CD4-positive, alpha-beta memory T cell (primary cell): Measurements from ENCODE around the gene TMEM59L. TPM values are rescaled to one million over a fixed set of nuclear protein-coding genes. Genes with fewer than 3 reads are reported as not detected.

ENCODE experiments used
- CTCF ChIA-PET: fragments of 350-600 bp; sonication (Branson Sonifier 250); formaldehyde crosslinking; loops from one replicate; lab custom pipeline; 2021; ENCODE audit warnings: inconsistent platforms; ENCODE audit not compliant: partially characterized antibody; lab: Charles Lee
- POLR2A ChIA-PET: fragments of 350-600 bp; sonication (Branson Sonifier 250); formaldehyde crosslinking; loops from one replicate; lab custom pipeline; 2021; ENCODE audit not compliant: partially characterized antibody; lab: Charles Lee
- DNase-seq, 5 donors: peaks; one replicate each; pipeline versions ENCODE4 v3.0.0 to v3.0.0-alpha.2; 2020 to 2022; ENCODE audit warnings: mixed read lengths in 1 of 5
- H3K27ac ChIP-seq: one replicate; pipeline ENCODE4 v1.7.0; 2013; ENCODE audit warnings: low read depth, low read length
- H3K27me3 ChIP-seq: 2 replicates; pipeline ENCODE4 v1.7.0; 2013; ENCODE audit warnings: mild to moderate bottlenecking, low read length, moderate library complexity; ENCODE audit not compliant: insufficient read depth
- H3K36me3 ChIP-seq: 2 replicates; pipeline ENCODE4 v1.7.0; 2013; ENCODE audit warnings: mild to moderate bottlenecking, low read length, moderate library complexity; ENCODE audit not compliant: insufficient read depth
- H3K4me1 ChIP-seq: 2 replicates; pipeline ENCODE4 v1.7.0; 2013; ENCODE audit warnings: mild to moderate bottlenecking, low read length, moderate library complexity; ENCODE audit not compliant: insufficient read depth
- H3K4me3 ChIP-seq, 2 donors: one replicate each; pipeline ENCODE4 v1.7.0; 2013; ENCODE audit warnings: low read length in 2 of 2, mild to moderate bottlenecking in 1 of 2
- H3K9me3 ChIP-seq, 2 donors: one replicate each; pipeline ENCODE4 v1.7.0; 2013; ENCODE audit warnings: low read length in 2 of 2, control low read depth in 1 of 2; ENCODE audit not compliant: control insufficient read depth in 1 of 2
- H3K27ac Mint-ChIP-seq, 7 donors: one replicate each; pipeline ENCODE4 v1.8.0; 2020 to 2021; ENCODE audit warnings: mixed read lengths in 7 of 7, mild to moderate bottlenecking in 6 of 7, inconsistent platforms in 3 of 7, moderate library complexity in 3 of 7
- H3K27me3 Mint-ChIP-seq, 2 donors: one replicate each; pipeline ENCODE4 v1.8.0; 2020 to 2021; ENCODE audit warnings: mixed read lengths in 2 of 2
- H3K36me3 Mint-ChIP-seq, 2 donors: one replicate each; pipeline ENCODE4 v1.8.0; 2020 to 2021; ENCODE audit warnings: mixed read lengths in 2 of 2, inconsistent platforms in 1 of 2, mild to moderate bottlenecking in 1 of 2
- H3K4me1 Mint-ChIP-seq, 4 donors: one replicate each; pipeline ENCODE4 v1.8.0; 2020 to 2021; ENCODE audit warnings: mixed read lengths in 4 of 4, mild to moderate bottlenecking in 1 of 4
- H3K4me3 Mint-ChIP-seq, 8 donors: one replicate each; pipeline ENCODE4 v1.8.0; 2020 to 2021; ENCODE audit warnings: mixed read lengths in 8 of 8, mild to moderate bottlenecking in 7 of 8, moderate library complexity in 6 of 8, inconsistent platforms in 3 of 8
- H3K9me3 Mint-ChIP-seq, 8 donors: one replicate each; pipeline ENCODE4 v1.8.0; 2020 to 2021; ENCODE audit warnings: mixed read lengths in 8 of 8, mild to moderate bottlenecking in 5 of 8, inconsistent platforms in 3 of 8, moderate library complexity in 1 of 8
- intact Hi-C: fragments of 100-400 bp; cut with micrococcal nuclease; formaldehyde crosslinking; loops from one replicate; pipeline ENCODE4 v1.15.1; 2023
- polyA plus RNA-seq, 2 donors: library from polyadenylated mRNA; unstranded; fragments of 300-500 nt; fragmentation: Illumina TruSeq; gene quantifications; one replicate each; pipeline ENCODE4 v1.2.3, GENCODE V29; 2021
- total RNA-seq, 2 experiments: library from RNA; stranded (reverse); gene quantifications; one replicate each; pipeline ENCODE4 v1.2.3, GENCODE V29; 2021

TMEM59L gene
- total RNA-seq (not detected), polyA plus RNA-seq (not detected)

DNA sequence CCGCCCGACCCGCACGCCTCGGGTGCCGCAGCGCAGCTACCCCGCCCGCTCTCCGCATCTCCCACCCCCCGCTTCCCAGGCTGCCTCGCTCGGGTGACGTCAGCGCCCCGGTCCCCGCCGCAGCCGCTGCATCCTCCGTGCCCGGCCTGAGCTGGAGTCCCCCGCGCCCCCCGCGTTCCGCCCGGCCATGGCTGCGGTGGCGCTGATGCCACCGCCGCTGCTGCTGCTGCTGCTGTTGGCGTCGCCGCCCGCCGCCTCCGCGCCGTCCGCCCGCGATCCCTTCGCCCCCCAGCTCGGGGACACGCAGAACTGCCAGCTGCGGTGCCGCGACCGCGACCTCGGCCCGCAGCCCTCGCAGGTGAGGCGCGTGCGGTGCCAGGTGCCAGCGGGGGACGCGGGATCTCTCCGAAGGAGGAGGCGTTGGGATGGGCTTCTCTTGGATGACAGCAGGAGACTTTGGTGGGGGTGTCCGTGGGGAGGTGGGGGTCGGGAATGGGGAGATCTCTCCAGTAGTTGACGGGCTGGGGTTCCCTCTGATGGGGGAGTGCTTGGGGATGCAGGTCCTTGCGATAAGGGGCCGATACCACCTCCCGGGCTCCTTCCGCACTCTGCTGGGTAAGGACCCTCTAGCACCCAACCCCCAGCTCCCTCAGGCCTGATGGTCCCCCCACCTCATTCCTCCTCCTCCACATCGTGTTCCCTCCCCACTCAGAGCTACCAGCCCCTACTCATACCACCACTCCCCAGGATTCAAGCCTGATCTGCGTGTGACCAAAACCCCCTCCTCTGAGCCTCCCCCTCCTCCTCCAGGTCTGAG is at the start of gene TMEM59L:
TSS of gene TMEM59L (plus strand) at position 99 of the 817 bp plus-strand sequence. CDS start at position 188, 89 bp downstream.
- Mint-ChIP-seq H3K27me3 (peaks cover 50 to 62% of the 10 kb centered on the region in 2 donors), H3K4me1 (peaks cover 10 to 44% (median 14%) of the 10 kb centered on the region in 4 donors), H3K27ac (peak within 1 kb of the TSS in 4 of 7 donors; percentile 42 to 71 (median 62)), H3K36me3 (no peaks in the 10 kb centered on the region), H3K9me3 (peaks cover 0 to 1% (median 0%) of the 10 kb centered on the region in 8 donors), H3K4me3 (peak within 1 kb of the TSS; percentile 78 to 89 (median 82))
- peak; percentile 55 to 72 (median 59) for DNase-seq
- ChIA-PET POLR2A (interaction anchor here (0.5 to 1.4 kb wide), 6 partner anchors 8 to 219 kb away, joined by 3 to 6 read pairs (median 3); partner anchors contain the start of genes REX1BD, UBA52 and UPF1), CTCF (interaction anchor here (1.0 to 1.1 kb wide), 2 partner anchors 23 to 26 kb away, joined by 3 to 4 read pairs; no protein-coding TSS in a partner anchor)
- Histone ChIP-seq H3K4me3 (peak within 1 kb of the TSS; percentile 23 to 45), H3K27ac (no peak within 1 kb of the TSS), H3K36me3 (no peaks in the 10 kb centered on the region), H3K9me3 (no peaks in the 10 kb centered on the region), H3K27me3 (peaks cover 57% of the 10 kb centered on the region), H3K4me1 (peaks cover 22% of the 10 kb centered on the region)
- intact Hi-C loops: no loop called here

- H3K27me3 Mint-ChIP-seq: no peaks in the 10 kb centered on the region
- peaks cover 3 to 9% (median 7%) of the 10 kb centered on the region in 4 donors for H3K4me1 Mint-ChIP-seq
- no peaks in the 10 kb centered on the region for H3K9me3 ChIP-seq
- intact Hi-C loops: no loop called here
- CTCF ChIA-PET: interaction anchor here (1.1 to 1.2 kb wide), 2 partner anchors 22 to 47 kb away, joined by 3 read pairs; no protein-coding TSS in a partner anchor
- DNase-seq: no peak
- H3K27ac ChIP-seq: no peak overlapping the region
- POLR2A ChIA-PET: interaction anchor here (6.8 kb wide), 1 partner anchor 8 kb away, joined by 97 read pairs; the partner anchor contains the start of gene KXD1
- H3K36me3 ChIP-seq: peaks cover 51% of the 10 kb centered on the region
- no peak overlapping the region for H3K4me3 Mint-ChIP-seq
- H3K36me3 Mint-ChIP-seq: peaks cover 32 to 58% of the 10 kb centered on the region in 2 donors
- H3K9me3 Mint-ChIP-seq: peaks cover 0 to 4% (median 0%) of the 10 kb centered on the region in 8 donors
- H3K4me3 ChIP-seq: no peak overlapping the region
- H3K27ac Mint-ChIP-seq: peak overlapping the region in 1 of 7 donors; percentile 23
- no peaks in the 10 kb centered on the region for H3K27me3 ChIP-seq
- H3K4me1 ChIP-seq: peaks cover 8% of the 10 kb centered on the region
Observed at GRCh38 chr19:18566953-18567352, 45.7 kb upstream of the TMEM59L start.

- Mint-ChIP-seq H3K27me3 (no peaks in the 10 kb centered on the region), H3K9me3 (peaks cover 0 to 4% (median 0%) of the 10 kb centered on the region in 8 donors), H3K36me3 (peaks cover 31 to 60% of the 10 kb centered on the region in 2 donors), H3K4me3 (no peak overlapping the region), H3K27ac (peak overlapping the region in 1 of 7 donors; percentile 51), H3K4me1 (peaks cover 12 to 24% (median 18%) of the 10 kb centered on the region in 4 donors)
- POLR2A ChIA-PET: interaction anchor here (0.9 to 6.8 kb wide), 3 partner anchors 10 to 24 kb away, joined by 4 to 97 read pairs (median 4); partner anchors contain the start of genes KXD1 and REX1BD
- Histone ChIP-seq H3K36me3 (peaks cover 44% of the 10 kb centered on the region), H3K27ac (no peak overlapping the region), H3K4me3 (no peak overlapping the region), H3K9me3 (no peaks in the 10 kb centered on the region), H3K4me1 (peaks cover 22% of the 10 kb centered on the region), H3K27me3 (no peaks in the 10 kb centered on the region)
- CTCF ChIA-PET: interaction anchor here (1.2 kb wide), 1 partner anchor 48 kb away, joined by 3 read pairs; no protein-coding TSS in a partner anchor
- intact Hi-C loops: no loop called here
- DNase-seq: no peak
Observed at GRCh38 chr19:18568367-18568766, 44.3 kb upstream of the TMEM59L start.

- DNase-seq: peak; percentile 98 to 99 (median 99)
- Mint-ChIP-seq H3K27me3 (no peaks in the 10 kb centered on the region), H3K27ac (peak within 1 kb of the TSS; percentile 97 to 99 (median 98)), H3K4me1 (peaks cover 12 to 36% (median 22%) of the 10 kb centered on the region in 4 donors), H3K4me3 (peak within 1 kb of the TSS; percentile 89 to 97 (median 94)), H3K36me3 (peaks cover 36 to 65% of the 10 kb centered on the region in 2 donors), H3K9me3 (peaks cover 0 to 4% (median 0%) of the 10 kb centered on the region in 8 donors)
- Histone ChIP-seq H3K27ac (peak within 1 kb of the TSS; percentile 97), H3K4me3 (peak within 1 kb of the TSS; percentile 69 to 92), H3K36me3 (peaks cover 52% of the 10 kb centered on the region), H3K27me3 (no peaks in the 10 kb centered on the region), H3K4me1 (peaks cover 26% of the 10 kb centered on the region), H3K9me3 (no peaks in the 10 kb centered on the region)
- intact Hi-C loops: loop anchor here (1.0 to 5.0 kb wide), 6 partner anchors 14 to 348 kb away; partner anchors contain the start of genes COPE, DDX49, ELL and FKBP8
- ChIA-PET POLR2A (interaction anchor here (0.7 to 6.8 kb wide), 34 partner anchors 9 to 1152 kb away, joined by 3 to 122 read pairs (median 4); partner anchors contain the start of genes COPE, DDX49, ELL and FKBP8), CTCF (interaction anchor here (0.8 to 5.0 kb wide), 11 partner anchors 15 to 347 kb away, joined by 3 to 53 read pairs (median 5); partner anchors contain the start of genes COPE, DDX49, FKBP8 and KXD1)
Observed at GRCh38 chr19:18571564-18572344, 40.9 kb upstream of the TMEM59L start, which contains the start of gene UBA52. Gene UBA52, plus strand, starts transcription at chr19:18571857. Its CDS starts 1,444 bp downstream, at chr19:18573301.

GRCh38 chr19:18574691-18575291 is 37.9 kb upstream of the TMEM59L start:
- Histone ChIP-seq H3K4me3 (no peak overlapping the region), H3K27ac (no peak overlapping the region), H3K9me3 (no peaks in the 10 kb centered on the region), H3K4me1 (peaks cover 26% of the 10 kb centered on the region), H3K27me3 (no peaks in the 10 kb centered on the region), H3K36me3 (peaks cover 30% of the 10 kb centered on the region)
- H3K4me1 Mint-ChIP-seq: peaks cover 10 to 36% (median 22%) of the 10 kb centered on the region in 4 donors
- POLR2A ChIA-PET: interaction anchor here (4.0 kb wide), 1 partner anchor 13 kb away, joined by 122 read pairs; the partner anchor contains the start of gene REX1BD
- H3K9me3 Mint-ChIP-seq: peaks cover 0 to 4% (median 0%) of the 10 kb centered on the region in 8 donors
- DNase-seq: no peak
- H3K36me3 Mint-ChIP-seq: peaks cover 29 to 57% of the 10 kb centered on the region in 2 donors
- intact Hi-C loops: loop anchor here (5.0 kb wide), 1 partner anchor 97 kb away; no protein-coding TSS in a partner anchor
- no peaks in the 10 kb centered on the region for H3K27me3 Mint-ChIP-seq
- peak overlapping the region in 3 of 7 donors; percentile 51 to 86 (median 58) for H3K27ac Mint-ChIP-seq
- CTCF ChIA-PET: interaction anchor here (4.8 kb wide), 1 partner anchor 13 kb away, joined by 53 read pairs; the partner anchor contains the start of gene REX1BD
- peak overlapping the region in 2 of 8 donors; percentile 29 to 46 for H3K4me3 Mint-ChIP-seq

GRCh38 chr19:18576383-18576782 is 36.3 kb upstream of the TMEM59L start:
- Histone ChIP-seq H3K9me3 (no peaks in the 10 kb centered on the region), H3K36me3 (peaks cover 30% of the 10 kb centered on the region), H3K27ac (no peak overlapping the region), H3K4me1 (peaks cover 17% of the 10 kb centered on the region), H3K4me3 (no peak overlapping the region), H3K27me3 (no peaks in the 10 kb centered on the region)
- H3K36me3 Mint-ChIP-seq: peaks cover 29 to 54% of the 10 kb centered on the region in 2 donors
- peak overlapping the region in 1 of 7 donors; percentile 32 for H3K27ac Mint-ChIP-seq
- H3K4me3 Mint-ChIP-seq: peak overlapping the region in 1 of 8 donors; percentile 31
- H3K4me1 Mint-ChIP-seq: peaks cover 8 to 33% (median 19%) of the 10 kb centered on the region in 4 donors
- ChIA-PET POLR2A (interaction anchor here (0.9 to 1.4 kb wide), 4 partner anchors 10 to 55 kb away, joined by 3 to 7 read pairs (median 3); partner anchors contain the start of genes ELL, KXD1 and REX1BD), CTCF (interaction anchor here (0.9 kb wide), 1 partner anchor 115 kb away, joined by 3 read pairs; no protein-coding TSS in a partner anchor)
- H3K27me3 Mint-ChIP-seq: no peaks in the 10 kb centered on the region
- peaks cover 0 to 3% (median 0%) of the 10 kb centered on the region in 8 donors for H3K9me3 Mint-ChIP-seq
- DNase-seq: no peak
- intact Hi-C loops: no loop called here
